Right ventricle myocardium superior (tissue), 1 donor: ENCODE data around the gene CCDC158. TPM values are rescaled to one million over a fixed set of nuclear protein-coding genes. Genes with fewer than 3 reads are reported as not detected.

ENCODE experiments used
- ATAC-seq: fragments of 200-7000 bp; cut with Tn5 transposase; one replicate; pipeline ENCODE4 v1.9.1; 2020; ENCODE audit warnings: mild to moderate bottlenecking; ENCODE audit not compliant: poor library complexity
- DNase-seq: peaks from one replicate; pipeline ENCODE4 v3.0.0-alpha.2; 2020
- intact Hi-C: fragments of 100-400 bp; cut with DNase I; formaldehyde crosslinking; loops from one replicate; pipeline ENCODE4 v1.11.2; 2022
- total RNA-seq: library from RNA; stranded (reverse); fragmentation: NEBNext Ultra II Directional; extraction: Animal tissue kit (Norgen Biotek cat#: 25700); gene quantifications from one replicate; pipeline ENCODE4 v1.2.1, GENCODE V29; 2021
- donor health status: DM: no; HTN: yes; CAD: no; lungs with severe emphysema.

The CCDC158 gene
- total RNA-seq, 1 donor from 2014 or later = 0.22 TPM

- no peak for ATAC-seq
- DNase-seq = no peak
- intact Hi-C loops = no loop called here
Measured at GRCh38 chr4:76334885-76335284, 86.1 kb downstream of the CCDC158 start.

GRCh38 chr4:76326515-76326914 lies 94.4 kb downstream of the CCDC158 start:
- intact Hi-C loops = no loop called here
- no peak for DNase-seq
- no peak for ATAC-seq

DNA sequence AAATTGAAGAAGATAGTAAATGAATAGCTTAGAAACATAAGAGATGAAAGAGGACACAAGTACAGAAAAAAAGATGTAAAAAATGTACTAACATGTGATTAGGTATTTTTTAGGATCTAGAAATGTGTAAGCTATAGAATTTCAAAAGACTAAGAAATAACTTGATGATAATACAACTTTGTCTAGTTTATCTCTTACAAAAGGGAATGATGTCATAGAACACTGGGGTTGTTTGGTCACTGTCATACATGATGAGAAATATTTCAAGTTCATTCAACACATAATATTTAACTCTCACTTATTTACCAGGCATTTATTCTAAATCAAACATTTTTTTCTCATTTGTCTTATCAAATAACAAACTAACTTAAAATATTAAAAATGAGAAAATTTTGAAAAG lies 95.9 kb downstream of the CCDC158 start:
- intact Hi-C loops = no loop called here
- no peak for DNase-seq

GRCh38 chr4:76322236-76322635 lies 98.7 kb downstream of the CCDC158 start:
- no peak for DNase-seq
- intact Hi-C loops = no loop called here
- ATAC-seq = no peak

More for the DNA sequence above, 95.9 kb downstream of the CCDC158 start:
- ATAC-seq = no peak

GRCh38 chr4:76316131-76316530 lies 104.8 kb downstream of the CCDC158 start:
- ATAC-seq (no peak), DNase-seq (no peak)
- intact Hi-C loops = no loop called here

- DNase-seq (no peak), ATAC-seq (peak; percentile 47)
- intact Hi-C loops = no loop called here
Measured at GRCh38 chr4:76315267-76315918, 105.5 kb downstream of the CCDC158 start.

- no peak for ATAC-seq
- DNase-seq = no peak
- intact Hi-C loops = no loop called here
Measured at GRCh38 chr4:76313547-76313946, 107.4 kb downstream of the CCDC158 start.

DNA sequence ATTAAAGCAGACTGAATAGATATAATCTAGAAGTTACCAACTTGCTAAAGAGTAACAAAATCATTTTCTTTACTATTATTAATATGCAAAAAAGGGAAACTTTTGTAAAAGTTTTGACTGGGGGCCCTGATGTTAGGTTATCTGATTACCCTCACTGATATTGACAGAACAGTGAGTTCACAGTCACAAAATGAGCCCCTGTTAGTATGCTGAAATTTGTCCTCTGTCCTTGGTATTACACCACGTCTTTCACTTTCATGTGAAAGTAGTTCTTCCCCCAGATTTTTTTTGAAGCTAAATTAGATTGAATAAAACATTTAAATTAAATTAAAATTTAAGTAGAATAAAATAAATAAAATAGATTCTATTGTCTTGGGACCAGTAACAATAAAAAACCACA lies 108.5 kb downstream of the CCDC158 start:
- DNase-seq = no peak
- ATAC-seq = no peak
- intact Hi-C loops = no loop called here

DNA sequence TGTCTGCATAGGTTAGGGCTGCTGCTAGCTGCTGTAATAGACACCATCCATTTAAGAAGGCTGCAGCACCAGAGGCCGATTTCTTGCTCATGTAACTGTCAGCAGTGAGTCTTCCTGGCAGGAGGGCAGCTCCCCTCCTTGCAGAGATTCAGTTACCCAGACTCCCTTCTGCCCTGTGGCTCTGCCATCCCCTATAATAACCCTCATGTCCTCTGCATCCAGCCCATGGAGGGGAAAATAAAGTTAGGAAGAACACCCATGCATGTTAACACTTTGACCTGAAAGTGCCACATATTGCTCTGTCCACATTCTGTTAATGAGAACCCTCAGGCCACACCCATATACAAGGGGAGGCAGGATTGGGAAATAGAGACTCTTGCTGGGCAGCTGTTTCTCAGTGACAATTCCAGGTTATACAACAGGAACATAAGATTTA lies 109.0 kb downstream of the CCDC158 start:
- intact Hi-C loops = no loop called here
- ATAC-seq (no peak), DNase-seq (no peak)

- intact Hi-C loops = no loop called here
- DNase-seq (no peak), ATAC-seq (no peak)
Measured at GRCh38 chr4:76310683-76311082, 110.3 kb downstream of the CCDC158 start.

- intact Hi-C loops = loop anchor here (10.0 kb wide), 1 partner anchor 125 kb away; no protein-coding TSS in a partner anchor
- DNase-seq (no peak), ATAC-seq (no peak)
Measured at GRCh38 chr4:76309939-76310550, 110.9 kb downstream of the CCDC158 start.

- DNase-seq (peak; percentile 78), ATAC-seq (peak; percentile 69)
- intact Hi-C loops = loop anchor here (10.0 kb wide), 1 partner anchor 124 kb away; no protein-coding TSS in a partner anchor
Measured at GRCh38 chr4:76308548-76308947, 112.4 kb downstream of the CCDC158 start.

DNA sequence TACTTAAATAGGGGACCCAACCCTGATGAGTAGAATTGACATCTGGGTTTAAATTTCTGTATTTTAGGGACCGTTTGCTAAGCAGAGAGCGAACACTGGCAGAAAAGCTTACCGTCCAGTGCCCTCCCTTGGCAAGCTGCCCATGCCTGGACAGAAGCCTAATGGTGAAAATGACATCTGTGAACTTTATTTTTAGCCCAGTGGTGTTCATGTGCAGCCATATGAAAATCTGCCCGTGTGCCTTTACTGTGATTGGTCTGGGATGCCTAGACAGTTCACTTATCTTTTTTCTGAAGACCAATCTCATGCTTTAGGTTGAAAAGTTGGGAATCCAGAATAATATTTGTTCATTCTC lies 113.3 kb downstream of the CCDC158 start:
- intact Hi-C loops = loop anchor here (10.0 kb wide), 1 partner anchor 123 kb away; no protein-coding TSS in a partner anchor
- peak; percentile 71 for DNase-seq
- peak; percentile 10 for ATAC-seq

- ATAC-seq = peak; percentile 67
- DNase-seq = peak; percentile 72
- intact Hi-C loops = loop anchor here (10.0 kb wide), 1 partner anchor 122 kb away; no protein-coding TSS in a partner anchor
Measured at GRCh38 chr4:76306882-76307659, 113.9 kb downstream of the CCDC158 start.

DNA sequence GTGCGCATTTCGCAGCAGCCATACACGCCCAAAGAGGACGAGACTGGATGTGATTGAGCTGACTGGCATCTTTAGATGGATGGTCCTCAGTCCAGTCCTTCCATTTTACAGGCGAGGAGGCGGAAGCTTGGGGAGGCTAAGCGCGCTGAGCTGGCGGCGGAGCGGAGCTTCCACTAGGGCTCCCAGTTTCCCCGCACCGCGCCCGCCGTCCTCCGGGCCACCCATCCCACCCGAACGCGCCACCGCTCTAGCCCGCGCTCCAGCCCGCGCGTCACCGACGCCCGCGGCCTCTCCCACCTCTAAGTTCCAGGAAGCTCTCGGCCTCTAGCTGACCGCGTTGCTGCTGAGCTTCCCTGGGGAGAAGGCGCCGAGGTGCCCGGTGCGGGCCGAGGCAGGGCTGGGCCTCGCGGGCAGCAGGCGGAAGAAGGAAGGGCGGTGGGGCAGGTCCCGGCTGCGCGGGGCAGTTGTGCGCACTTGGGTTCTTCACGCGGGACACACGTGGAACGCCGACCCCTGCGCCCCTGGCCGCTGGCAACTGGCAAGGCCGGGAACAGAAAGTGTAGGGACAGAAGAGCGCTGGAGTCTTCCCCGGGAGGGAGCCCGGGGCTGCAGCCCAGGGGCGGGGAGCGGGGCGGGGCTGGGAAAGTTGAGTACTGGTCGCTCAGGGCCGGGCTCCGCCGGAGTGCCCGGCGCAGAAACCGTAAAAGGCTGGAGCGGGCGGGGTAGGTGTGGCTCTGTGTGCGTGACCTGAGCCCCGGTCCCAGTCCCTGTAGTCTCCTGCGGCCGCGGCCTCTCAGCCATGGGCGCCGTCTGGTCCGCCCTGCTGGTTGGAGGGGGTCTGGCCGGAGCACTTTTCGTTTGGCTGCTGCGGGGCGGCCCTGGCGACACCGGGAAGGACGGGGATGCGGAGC lies 114.7 kb downstream of the CCDC158 start, which contains the start of gene STBD1:
Gene STBD1 (plus strand): TSS at position 763 of the 911 bp plus-strand sequence. CDS start 37 bp downstream, at position 800.
- ATAC-seq = peak; percentile 87
- intact Hi-C loops = loop anchor here (10.0 kb wide), 1 partner anchor 121 kb away; no protein-coding TSS in a partner anchor
- DNase-seq = peak; percentile 90

- ATAC-seq (no peak), DNase-seq (no peak)
- intact Hi-C loops = loop anchor here (10.0 kb wide), 1 partner anchor 120 kb away; no protein-coding TSS in a partner anchor
Measured at GRCh38 chr4:76305033-76305687, 115.8 kb downstream of the CCDC158 start.

DNA sequence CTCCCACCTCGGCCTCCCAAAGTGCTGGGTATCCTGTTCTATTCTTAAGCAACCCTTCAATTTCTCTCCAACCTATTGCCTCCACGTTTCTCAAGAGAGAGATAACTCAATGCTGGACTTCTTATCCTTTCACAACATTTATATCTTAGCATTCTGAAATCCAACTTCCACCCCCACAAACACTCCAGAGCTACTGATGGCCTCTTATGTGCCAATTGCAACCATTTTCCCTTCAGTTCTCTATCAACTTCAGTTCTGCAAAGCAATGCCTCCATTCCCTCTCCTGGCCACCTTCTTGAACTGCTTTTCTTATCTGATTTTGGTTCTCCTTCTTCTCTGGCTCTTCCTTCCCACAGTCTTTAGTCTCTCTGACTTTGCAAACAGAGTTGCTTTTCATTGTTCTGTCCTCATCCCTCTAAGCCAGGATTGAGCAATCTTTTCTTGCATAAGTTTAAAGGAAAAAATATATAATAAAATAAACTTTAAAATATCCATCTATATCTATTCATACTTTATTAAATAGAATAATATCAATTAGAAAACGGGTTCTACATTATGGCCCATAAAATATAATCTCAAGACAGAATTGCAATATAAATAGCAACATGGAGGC lies 118.0 kb downstream of the CCDC158 start:
- DNase-seq (no peak), ATAC-seq (no peak)
- intact Hi-C loops = loop anchor here (10.0 kb wide), 1 partner anchor 118 kb away; no protein-coding TSS in a partner anchor
